Measurements from ENCODE around the gene LRRC8E. TPM values are rescaled to one million over a fixed set of nuclear protein-coding genes. Genes with fewer than 3 reads are reported as not detected.

Gene LRRC8E
- total and polyA plus RNA-seq, 2 of the 8 experiments (the other 6 are each of a cell fraction or from before 2014, with no cell fraction given), result 2.7 to 2.9 TPM

- TF ChIP-seq CHD2 (IDR thresholded peaks at IDR 0.05; ENCODE audit: low read length) (no peak), SIRT6 (IDR thresholded peaks at IDR 0.05; ENCODE audit: low read length) (no peak), ATF3 (IDR thresholded peaks at IDR 0.05; ENCODE audit: insufficient read depth, low read depth, low read length) (no peak), EZH2 (IDR thresholded peaks at IDR 0.05; ENCODE audit: low read depth, low read length, severe bottlenecking) (no peak), NRF1 (IDR thresholded peaks at IDR 0.05; ENCODE audit: low read depth, low read length) (no peak), CREB1 (IDR thresholded peaks at IDR 0.05) (no peak), BACH1 (IDR thresholded peaks at IDR 0.05; ENCODE audit: low read length) (0 out of 2 replicates have a peak, but pooled peaks have one; percentile 3), SP1 (IDR thresholded peaks at IDR 0.05; ENCODE audit: low read depth, low read length) (no peak), CTCF (IDR thresholded peaks at IDR 0.05; ENCODE audit: control extremely low read depth in 1 of 3, insufficient read depth in 1 of 3, low read depth in 1 of 3, low read length in 3 of 3) (no peak), FOSL1 (IDR thresholded peaks at IDR 0.05; ENCODE audit: insufficient read depth, low read depth, low read length) (no peak), HDAC6 (IDR thresholded peaks at IDR 0.05; ENCODE audit: low read depth, low read length) (no peak), TEAD4 (IDR thresholded peaks at IDR 0.05; ENCODE audit: low read depth, low read length) (peak; percentile 52; the same call in 1 of the 2 replicates), EP300 (IDR thresholded peaks at IDR 0.05; ENCODE audit: borderline replicate concordance in 1 of 2, low read depth in 2 of 2, low read length in 2 of 2) (no peak), POU5F1 (IDR thresholded peaks at IDR 0.05; ENCODE audit: low read depth, low read length) (no peak), SUZ12 (IDR thresholded peaks at IDR 0.05; ENCODE audit: low read length) (no peak), SP2 (IDR thresholded peaks at IDR 0.05; ENCODE audit: low read length) (no peak), CBX8 (IDR thresholded peaks at IDR 0.05; ENCODE audit: borderline replicate concordance, low read depth, low read length) (no peak), TBP (IDR thresholded peaks at IDR 0.05; ENCODE audit: low read depth, low read length) (no peak), RXRA (IDR thresholded peaks at IDR 0.05; ENCODE audit: insufficient read depth, low read depth, low read length) (no peak), ZNF274 (IDR thresholded peaks at IDR 0.05; ENCODE audit: borderline replicate concordance, extremely low read depth, low read length) (no peak), RAD21 (IDR thresholded peaks at IDR 0.05 in 1 of 2, conservative IDR thresholded peaks at IDR 0.05 in 1 of 2; ENCODE audit: low read depth in 2 of 2, low read length in 2 of 2) (no peak)
Observed at GRCh38 chr19:7920519-7921301, 32.4 kb downstream of the LRRC8E start (continued).

Measured in H1 (cell line).